Testis (tissue), 2 donors: ENCODE data around the gene IL17F.

Experiments
- CTCF ChIP-seq, 3 experiments: fragments of 450-650 bp in 2 of 3; fragments of 200-600 bp in 1 of 3; sonication (generic) in 1 of 3; IDR thresholded peaks; one replicate each; pipeline ENCODE4 v1.5.1; 2016 to 2019; ENCODE audit warnings: antibody characterized with exemption in 3 of 3, mild to moderate bottlenecking in 2 of 3, moderate library complexity in 1 of 3
- POLR2A ChIP-seq: fragments of 450-650 bp; IDR thresholded peaks from one replicate; pipeline ENCODE4 v1.6.1; 2017; ENCODE audit warnings: antibody characterized with exemption, mild to moderate bottlenecking, moderate library complexity

GRCh38 chr6:52271852-52272460, 27.7 kb upstream of the IL17F start:
- TF ChIP-seq CTCF (IDR thresholded peaks at IDR 0.05) (no peak), POLR2A (no peak)
